ENCODE results near the gene FPR2. TPM values are rescaled to one million over a fixed set of nuclear protein-coding genes. Genes with fewer than 3 reads are reported as not detected.

Gene FPR2
- total RNA-seq, 4 donors from 2014 or later = 0.66 to 4.5 (median 1.0) TPM

DNA sequence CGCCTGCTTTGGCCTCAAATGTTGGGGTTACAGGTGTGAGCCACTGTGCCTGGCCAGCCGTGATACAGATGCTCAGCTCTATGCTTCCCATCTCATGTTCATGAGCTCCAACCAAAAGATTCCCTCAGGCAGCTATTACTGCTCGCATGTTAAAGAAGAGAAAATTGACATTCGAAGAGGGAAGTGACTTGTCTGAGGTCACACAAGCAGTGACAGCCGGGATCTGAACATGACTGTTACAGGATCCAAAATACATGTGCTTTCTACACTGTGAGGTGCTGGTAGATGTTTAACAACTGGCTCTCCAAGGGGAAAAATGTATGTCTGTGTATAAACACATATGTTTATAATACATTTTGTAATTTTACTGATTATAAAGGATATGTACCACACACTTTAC, 20.6 kb upstream of the FPR2 start:
- whole genome bisulfite sequencing, 2 donors = 63 to 69% methylated on average over 5 of the region's 5 CpGs
- peaks cover 0 to 6% of the 10 kb centered on the region in 2 donors for H3K27me3 ChIP-seq
- TF ChIP-seq POLR2A (IDR thresholded peaks at IDR 0.05) (no peak), EP300 (IDR thresholded peaks at IDR 0.05) (no peak)
- TF ChIP-seq, protein P1, sequence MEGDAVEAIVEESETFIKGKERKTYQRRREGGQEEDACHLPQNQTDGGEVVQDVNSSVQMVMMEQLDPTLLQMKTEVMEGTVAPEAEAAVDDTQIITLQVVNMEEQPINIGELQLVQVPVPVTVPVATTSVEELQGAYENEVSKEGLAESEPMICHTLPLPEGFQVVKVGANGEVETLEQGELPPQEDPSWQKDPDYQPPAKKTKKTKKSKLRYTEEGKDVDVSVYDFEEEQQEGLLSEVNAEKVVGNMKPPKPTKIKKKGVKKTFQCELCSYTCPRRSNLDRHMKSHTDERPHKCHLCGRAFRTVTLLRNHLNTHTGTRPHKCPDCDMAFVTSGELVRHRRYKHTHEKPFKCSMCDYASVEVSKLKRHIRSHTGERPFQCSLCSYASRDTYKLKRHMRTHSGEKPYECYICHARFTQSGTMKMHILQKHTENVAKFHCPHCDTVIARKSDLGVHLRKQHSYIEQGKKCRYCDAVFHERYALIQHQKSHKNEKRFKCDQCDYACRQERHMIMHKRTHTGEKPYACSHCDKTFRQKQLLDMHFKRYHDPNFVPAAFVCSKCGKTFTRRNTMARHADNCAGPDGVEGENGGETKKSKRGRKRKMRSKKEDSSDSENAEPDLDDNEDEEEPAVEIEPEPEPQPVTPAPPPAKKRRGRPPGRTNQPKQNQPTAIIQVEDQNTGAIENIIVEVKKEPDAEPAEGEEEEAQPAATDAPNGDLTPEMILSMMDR (IDR thresholded peaks at IDR 0.05) = no peak
- H3K9me3 ChIP-seq = no peaks in the 10 kb centered on the region
- no peak for DNase-seq (ENCODE audit: low spot score in 2 of 2)
- no peaks in the 10 kb centered on the region for H3K4me1 ChIP-seq
- no peak overlapping the region for H3K4me3 ChIP-seq
- no peaks in the 10 kb centered on the region for H3K36me3 ChIP-seq
- H3K27ac ChIP-seq = no peak overlapping the region

DNA sequence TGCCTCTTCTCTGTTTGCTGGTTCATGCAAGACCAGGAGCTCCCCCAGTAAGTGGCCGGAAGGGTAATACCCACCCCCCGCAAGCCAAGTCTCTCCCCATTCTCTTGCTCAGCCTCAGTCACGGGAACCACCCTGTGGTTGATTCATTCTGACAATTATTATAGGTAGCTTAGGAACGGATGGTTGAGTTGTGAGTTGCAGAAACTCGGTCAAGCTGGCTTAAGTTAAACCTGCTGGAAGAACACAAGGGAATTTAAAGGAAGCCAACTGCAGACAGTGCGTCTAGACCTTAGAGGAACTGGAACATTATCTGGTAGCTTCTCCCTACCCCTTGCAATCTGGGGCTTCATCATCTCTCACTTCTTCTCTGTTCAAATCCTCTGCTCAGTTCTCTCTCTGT, 18.2 kb upstream of the FPR2 start:
- no peaks in the 10 kb centered on the region for H3K4me1 ChIP-seq
- H3K27me3 ChIP-seq = no peaks in the 10 kb centered on the region
- H3K4me3 ChIP-seq = no peak overlapping the region
- no peak for DNase-seq (ENCODE audit: low spot score in 2 of 2)
- H3K27ac ChIP-seq = no peak overlapping the region
- no peaks in the 10 kb centered on the region for H3K36me3 ChIP-seq
- TF ChIP-seq, protein P1 (IDR thresholded peaks at IDR 0.05) = no peak
- TF ChIP-seq EP300 (IDR thresholded peaks at IDR 0.05) (no peak), POLR2A (IDR thresholded peaks at IDR 0.05) (no peak)
- H3K9me3 ChIP-seq = no peaks in the 10 kb centered on the region
- WGBS, 2 donors = 50 to 55% methylated on average over 6 of the region's 6 CpGs

DNA sequence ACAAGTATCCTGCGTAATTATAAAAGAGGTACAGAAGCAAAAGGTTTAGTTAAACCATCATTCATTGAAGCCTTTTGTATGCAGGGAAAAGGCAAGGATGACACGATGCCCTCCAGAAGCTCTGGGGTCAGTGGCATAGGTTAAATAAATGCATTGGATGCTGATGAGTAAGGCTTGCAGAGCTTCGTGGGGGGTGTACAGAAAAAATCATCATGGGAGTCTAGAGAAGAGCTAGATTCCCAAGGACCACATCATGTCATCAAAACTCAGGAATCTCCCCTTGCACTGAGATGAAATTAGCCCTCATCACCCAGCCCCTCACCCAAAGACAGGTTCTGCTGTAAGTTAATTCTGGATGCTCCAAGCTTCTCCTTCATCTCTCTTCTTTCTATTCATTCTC, 17.6 kb upstream of the FPR2 start:
- Histone ChIP-seq H3K4me3 (no peak overlapping the region), H3K36me3 (no peaks in the 10 kb centered on the region), H3K27ac (no peak overlapping the region), H3K27me3 (no peaks in the 10 kb centered on the region), H3K4me1 (no peaks in the 10 kb centered on the region), H3K9me3 (no peaks in the 10 kb centered on the region)
- DNase-seq (ENCODE audit: low spot score in 2 of 2) = no peak
- TF ChIP-seq POLR2A (IDR thresholded peaks at IDR 0.05) (no peak), EP300 (IDR thresholded peaks at IDR 0.05) (no peak)
- TF ChIP-seq, protein P1 (IDR thresholded peaks at IDR 0.05) = no peak
- 68 to 75% methylated on average over 3 of the region's 3 CpGs for WGBS, 2 donors

DNA sequence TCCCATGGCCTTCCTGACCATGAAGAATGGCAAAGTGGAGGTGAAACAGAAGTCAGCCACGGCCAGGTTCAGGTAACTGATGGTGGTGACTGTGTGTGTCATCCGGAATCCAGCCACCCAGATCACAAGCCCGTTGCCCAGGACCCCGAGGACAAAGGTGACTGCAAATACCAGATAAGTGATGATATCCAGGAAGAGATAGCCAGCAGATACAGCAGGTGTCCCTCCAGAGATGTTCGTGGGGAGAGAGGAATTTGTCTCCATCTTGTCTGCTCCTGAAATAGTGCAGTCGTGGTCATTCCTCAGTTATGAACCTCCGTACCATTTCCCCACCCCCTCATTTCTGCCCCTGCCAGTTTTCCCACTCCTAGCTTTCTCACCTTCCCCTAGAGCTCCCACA, 14.2 kb upstream of the FPR2 start:
- H3K9me3 ChIP-seq = no peaks in the 10 kb centered on the region
- TF ChIP-seq, protein P1 (IDR thresholded peaks at IDR 0.05) = no peak
- no peak for TF ChIP-seq EP300 (IDR thresholded peaks at IDR 0.05)
- TF ChIP-seq POLR2A (IDR thresholded peaks at IDR 0.05) = no peak
- H3K36me3 ChIP-seq = no peaks in the 10 kb centered on the region
- no peak overlapping the region for H3K4me3 ChIP-seq
- no peaks in the 10 kb centered on the region for H3K27me3 ChIP-seq
- no peaks in the 10 kb centered on the region for H3K4me1 ChIP-seq
- DNase-seq (ENCODE audit: low spot score in 2 of 2) = no peak
- H3K27ac ChIP-seq = no peak overlapping the region
- WGBS, 2 donors = 72 to 77% methylated on average over 7 of the region's 7 CpGs

DNA sequence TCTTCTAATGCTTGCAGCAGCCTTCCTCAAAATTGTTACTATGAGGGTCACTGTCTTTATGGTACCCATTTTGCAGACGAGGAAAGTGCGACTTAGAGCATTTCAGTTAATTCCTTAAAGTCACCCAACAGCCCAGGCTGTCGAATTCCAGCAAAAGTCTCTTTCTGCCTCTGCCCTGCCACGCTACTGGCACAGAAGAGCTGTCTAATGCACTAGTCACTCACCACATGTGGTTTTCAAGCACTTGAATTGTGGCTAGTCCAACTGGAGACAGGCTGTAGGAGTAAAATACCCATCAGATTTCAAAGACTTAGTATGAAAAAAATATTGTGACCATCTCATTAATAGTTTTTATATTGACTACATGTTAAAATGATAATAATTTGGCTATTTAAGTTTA, 11.0 kb upstream of the FPR2 start:
- Histone ChIP-seq H3K4me3 (no peak overlapping the region), H3K4me1 (no peaks in the 10 kb centered on the region), H3K36me3 (no peaks in the 10 kb centered on the region), H3K27ac (no peak overlapping the region), H3K9me3 (no peaks in the 10 kb centered on the region), H3K27me3 (no peaks in the 10 kb centered on the region)
- TF ChIP-seq, protein P1 (IDR thresholded peaks at IDR 0.05) = no peak
- TF ChIP-seq EP300 (IDR thresholded peaks at IDR 0.05) (no peak), POLR2A (IDR thresholded peaks at IDR 0.05) (no peak)
- WGBS, 2 donors = 66 to 84% methylated on average over 4 of the region's 4 CpGs
- DNase-seq (ENCODE audit: low spot score in 2 of 2) = no peak
